Measurements from ENCODE around the gene TBX2. TPM values are rescaled to one million over a fixed set of nuclear protein-coding genes. Genes with fewer than 3 reads are reported as not detected.
"Not testable (repeated sequence)": the region's sequence is repeated elsewhere in the genome, so short reads cannot be mapped to it uniquely, and the experiment has no call there.

TBX2 gene
- total RNA-seq (2014; rRNA removed; shearing (Covaris generic)): 6.2 and 11.4 TPM in 2 replicates

- DNase-seq (ENCODE audit: low spot score): peak; percentile 50
- in situ Hi-C loops (cut with HindIII; ENCODE audit: low sequenced_read_pairs): no loop called here
Measured at GRCh38 chr17:61399131-61400065, at the start of gene TBX2. TBX2 (plus strand) TSS chr17:61399843; CDS start chr17:61400177, 334 bp downstream.

- DNase-seq (ENCODE audit: low spot score): no peak
- in situ Hi-C loops (cut with HindIII; ENCODE audit: low sequenced_read_pairs): no loop called here
Measured at GRCh38 chr17:61351745-61352407, 47.8 kb upstream of the TBX2 start.

GRCh38 chr17:61352408-61352770 lies 47.3 kb upstream of the TBX2 start:
- no peak for DNase-seq (ENCODE audit: low spot score)
- in situ Hi-C loops (cut with HindIII; ENCODE audit: low sequenced_read_pairs): no loop called here

- no peak for DNase-seq (ENCODE audit: low spot score)
- in situ Hi-C loops (cut with HindIII; ENCODE audit: low sequenced_read_pairs): no loop called here
Measured at GRCh38 chr17:61352781-61353491, 46.7 kb upstream of the TBX2 start.

- in situ Hi-C loops (cut with HindIII; ENCODE audit: low sequenced_read_pairs): no loop called here
- no peak for DNase-seq (ENCODE audit: low spot score)
Measured at GRCh38 chr17:61353615-61354014, 46.0 kb upstream of the TBX2 start.

GRCh38 chr17:61354895-61355874 lies 44.5 kb upstream of the TBX2 start:
- no peak for DNase-seq (ENCODE audit: low spot score)
- in situ Hi-C loops (cut with HindIII; ENCODE audit: low sequenced_read_pairs): no loop called here

- DNase-seq (ENCODE audit: low spot score); in situ Hi-C loops (cut with HindIII; ENCODE audit: low sequenced_read_pairs): not testable (repeated sequence)
Measured at GRCh38 chr17:61357061-61357460, 42.6 kb upstream of the TBX2 start.

GRCh38 chr17:61359513-61359912 lies 40.1 kb upstream of the TBX2 start:
- in situ Hi-C loops (cut with HindIII; ENCODE audit: low sequenced_read_pairs); DNase-seq (ENCODE audit: low spot score): not testable (repeated sequence)

GRCh38 chr17:61360318-61360943 lies 39.2 kb upstream of the TBX2 start:
- DNase-seq (ENCODE audit: low spot score): no peak
- in situ Hi-C loops (cut with HindIII; ENCODE audit: low sequenced_read_pairs): no loop called here

GRCh38 chr17:61361084-61361483 lies 38.6 kb upstream of the TBX2 start:
- in situ Hi-C loops (cut with HindIII; ENCODE audit: low sequenced_read_pairs): no loop called here
- DNase-seq (ENCODE audit: low spot score): no peak

GRCh38 chr17:61362396-61362795 lies 37.2 kb upstream of the TBX2 start:
- in situ Hi-C loops (cut with HindIII; ENCODE audit: low sequenced_read_pairs): no loop called here
- DNase-seq (ENCODE audit: low spot score): peak; percentile 5

GRCh38 chr17:61362852-61363600 lies 36.6 kb upstream of the TBX2 start:
- no peak for DNase-seq (ENCODE audit: low spot score)

GRCh38 chr17:61363601-61364462 lies 35.8 kb upstream of the TBX2 start:
- DNase-seq (ENCODE audit: low spot score): no peak
- in situ Hi-C loops (cut with HindIII; ENCODE audit: low sequenced_read_pairs): no loop called here

More at GRCh38 chr17:61362852-61363600, 36.6 kb upstream of the TBX2 start:
- in situ Hi-C loops (cut with HindIII; ENCODE audit: low sequenced_read_pairs): no loop called here

GRCh38 chr17:61364463-61364846 lies 35.2 kb upstream of the TBX2 start:
- DNase-seq (ENCODE audit: low spot score): no peak
- in situ Hi-C loops (cut with HindIII; ENCODE audit: low sequenced_read_pairs): no loop called here

GRCh38 chr17:61366076-61366714 lies 33.4 kb upstream of the TBX2 start:
- no peak for DNase-seq (ENCODE audit: low spot score)
- in situ Hi-C loops (cut with HindIII; ENCODE audit: low sequenced_read_pairs): no loop called here

- in situ Hi-C loops (cut with HindIII; ENCODE audit: low sequenced_read_pairs): no loop called here
- peak; percentile 48 for DNase-seq (ENCODE audit: low spot score)
Measured at GRCh38 chr17:61366715-61367413, 32.8 kb upstream of the TBX2 start.

All from G401 (cell line).